GM21526 (cell line): ENCODE data around the gene FAM117A.
A peak's percentile ranks its signal among the peaks of the same experiment; 100 is the strongest.

ENCODE experiments used
- ATAC-seq: cut with Tn5 transposase; IDR thresholded peaks from one replicate; pipeline ENCODE4 v1.9.1; 2021; ENCODE audit warnings: moderate library complexity; ENCODE audit not compliant: unreplicated experiment, low FRiP score

FAM117A gene, protein sequence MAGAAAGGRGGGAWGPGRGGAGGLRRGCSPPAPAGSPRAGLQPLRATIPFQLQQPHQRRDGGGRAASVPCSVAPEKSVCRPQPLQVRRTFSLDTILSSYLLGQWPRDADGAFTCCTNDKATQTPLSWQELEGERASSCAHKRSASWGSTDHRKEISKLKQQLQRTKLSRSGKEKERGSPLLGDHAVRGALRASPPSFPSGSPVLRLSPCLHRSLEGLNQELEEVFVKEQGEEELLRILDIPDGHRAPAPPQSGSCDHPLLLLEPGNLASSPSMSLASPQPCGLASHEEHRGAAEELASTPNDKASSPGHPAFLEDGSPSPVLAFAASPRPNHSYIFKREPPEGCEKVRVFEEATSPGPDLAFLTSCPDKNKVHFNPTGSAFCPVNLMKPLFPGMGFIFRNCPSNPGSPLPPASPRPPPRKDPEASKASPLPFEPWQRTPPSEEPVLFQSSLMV

DNA sequence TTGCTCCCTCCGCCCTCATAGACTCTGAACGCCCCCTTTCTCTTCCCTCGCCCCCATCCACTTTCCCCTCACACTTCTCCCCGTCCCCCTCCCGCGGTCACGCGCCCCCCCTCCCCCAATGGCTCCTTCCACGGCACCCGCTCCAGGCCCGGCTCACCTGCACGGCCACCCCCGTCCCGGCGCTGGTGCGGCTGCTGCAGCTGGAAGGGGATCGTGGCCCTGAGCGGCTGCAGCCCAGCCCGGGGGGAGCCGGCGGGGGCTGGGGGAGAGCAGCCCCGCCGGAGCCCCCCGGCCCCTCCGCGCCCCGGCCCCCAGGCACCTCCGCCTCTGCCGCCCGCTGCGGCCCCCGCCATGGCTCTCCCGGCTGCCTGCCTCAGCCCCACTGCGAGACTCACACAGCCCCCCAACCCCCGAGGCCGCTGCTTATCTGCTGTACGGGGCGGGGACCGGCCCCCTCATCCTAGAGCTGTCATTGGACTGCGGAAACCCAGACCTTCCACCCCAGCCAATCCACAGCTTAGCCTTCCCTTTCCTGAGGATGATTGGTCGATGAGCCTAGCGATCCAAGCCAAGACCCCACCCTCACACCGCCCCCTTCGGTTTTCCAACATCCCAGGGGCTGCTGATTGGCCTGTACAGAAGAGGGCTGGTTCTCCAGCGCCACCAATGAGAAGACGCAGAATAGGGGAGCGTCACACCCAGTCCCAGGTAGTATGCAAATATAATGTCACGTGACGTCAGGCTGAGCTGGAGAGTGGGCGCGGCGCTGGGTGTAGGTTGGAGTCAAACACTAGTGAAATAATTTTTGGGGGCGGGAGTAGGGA is at the start of gene FAM117A:
FAM117A (minus strand) TSS at position 397 of the 824 bp plus-strand sequence; CDS start at position 353, 44 bp downstream.
- peak; percentile 86 for ATAC-seq

DNA sequence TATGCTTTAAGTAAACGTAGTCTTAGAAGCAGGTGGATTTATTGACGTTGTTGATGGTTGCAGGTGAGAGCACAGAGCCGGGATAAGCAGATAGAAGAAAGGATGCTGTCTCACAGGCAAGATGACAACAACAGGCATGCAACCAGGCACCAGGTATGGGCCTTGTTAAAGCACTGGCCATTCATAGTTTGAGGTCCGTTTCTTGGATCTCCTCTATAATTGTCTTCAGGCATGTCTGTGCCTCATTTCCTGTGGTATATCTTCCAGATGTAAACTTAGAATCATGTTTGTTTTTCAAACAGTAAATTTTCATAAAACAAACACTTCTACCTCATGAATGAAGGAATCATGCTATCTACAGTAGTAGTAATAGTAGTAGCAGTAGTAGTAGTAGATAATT is 45.1 kb upstream of the FAM117A start:
- ATAC-seq, result no peak

DNA sequence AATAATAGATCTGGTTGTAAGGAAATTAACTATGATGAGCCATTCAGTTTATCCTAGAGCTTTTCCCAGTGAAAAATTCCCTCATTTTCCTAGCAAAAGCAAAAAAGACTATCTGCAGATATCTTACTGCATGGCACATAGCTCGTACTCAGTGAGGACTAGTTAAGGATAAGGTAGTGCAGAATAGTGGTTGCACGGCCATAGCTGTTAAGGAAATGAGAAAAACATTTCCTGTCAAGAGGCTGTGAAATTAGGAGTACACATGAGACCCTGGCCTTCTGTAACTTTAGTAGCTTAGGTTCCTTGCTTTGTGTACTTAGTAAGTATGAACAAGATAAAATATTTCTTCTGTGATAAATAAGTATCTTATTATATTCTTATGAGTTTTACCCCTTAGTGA is 34.8 kb upstream of the FAM117A start:
- ATAC-seq, result no peak

DNA sequence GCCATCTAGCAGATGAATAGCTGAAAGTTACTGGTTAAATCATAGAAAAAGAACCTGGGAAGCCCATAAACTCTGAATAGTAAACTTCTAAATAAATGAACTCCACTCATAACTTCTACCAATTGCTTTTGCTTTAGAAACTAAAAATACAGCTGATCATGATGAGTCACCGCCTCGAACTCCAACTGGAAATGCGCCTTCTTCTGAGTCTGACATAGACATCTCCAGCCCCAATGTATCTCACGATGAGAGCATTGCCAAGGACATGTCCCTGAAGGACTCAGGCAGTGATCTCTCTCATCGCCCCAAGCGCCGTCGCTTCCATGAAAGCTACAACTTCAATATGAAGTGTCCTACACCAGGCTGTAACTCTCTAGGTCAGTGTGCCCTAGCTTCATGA is 34.3 kb upstream of the FAM117A start:
- no peak for ATAC-seq

DNA sequence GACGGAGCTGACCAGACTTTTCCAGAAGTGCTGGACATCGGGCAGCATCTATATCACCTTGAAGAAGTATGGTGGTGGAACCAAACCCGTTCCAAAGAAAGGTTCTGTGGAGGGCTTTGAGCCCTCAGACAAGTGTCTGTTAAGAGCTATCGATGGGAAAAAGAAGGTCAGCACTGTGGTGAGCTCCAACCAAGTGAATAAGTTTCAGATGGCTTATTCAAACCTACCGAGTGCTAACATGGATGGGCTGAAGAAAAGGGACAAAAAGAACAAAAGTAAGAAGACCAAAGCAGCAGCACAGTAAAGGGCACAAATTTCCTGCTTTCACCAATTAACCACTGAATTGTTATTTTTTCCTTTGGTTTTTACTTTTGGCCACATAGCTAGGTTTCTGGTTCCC is 31.4 kb upstream of the FAM117A start:
- ATAC-seq, result no peak

DNA sequence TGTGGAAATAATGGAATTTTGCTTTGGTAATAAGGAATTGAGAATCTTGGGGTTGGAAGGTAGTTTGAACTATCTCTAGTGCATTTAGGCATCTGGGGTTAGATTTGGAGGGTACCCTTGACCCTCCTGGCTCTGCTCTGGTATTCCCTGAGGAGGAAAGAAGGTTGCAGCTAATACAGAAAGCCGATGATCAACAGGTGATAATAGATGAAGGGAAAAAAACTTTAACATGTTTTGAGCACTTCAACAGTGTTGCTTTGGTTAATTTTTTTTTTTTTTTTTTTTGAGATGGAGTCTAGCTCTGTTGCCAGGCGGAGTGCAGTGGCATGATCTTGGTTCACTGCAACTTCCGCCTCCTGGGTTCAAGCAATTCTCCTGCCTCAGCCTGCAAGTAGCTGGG is 29.4 kb upstream of the FAM117A start:
- ATAC-seq, result no peak

DNA sequence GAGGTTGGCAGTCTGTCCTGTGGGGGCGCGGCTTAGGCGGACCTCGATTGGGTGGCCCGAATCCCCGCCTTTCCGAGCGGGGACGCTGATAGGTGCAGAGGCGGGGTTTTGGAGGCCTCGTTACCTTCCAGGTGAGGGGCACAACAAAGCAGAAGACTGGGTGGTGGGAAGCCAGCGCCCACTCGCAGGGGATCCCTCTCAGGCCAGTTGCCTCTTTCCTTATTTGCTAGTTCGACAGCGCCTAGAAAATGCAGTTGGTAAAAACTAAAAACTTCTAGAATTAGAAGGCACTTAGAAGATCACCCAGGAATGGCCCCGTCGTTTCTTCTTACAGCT is 25.3 kb upstream of the FAM117A start:
- ATAC-seq, result no peak

DNA sequence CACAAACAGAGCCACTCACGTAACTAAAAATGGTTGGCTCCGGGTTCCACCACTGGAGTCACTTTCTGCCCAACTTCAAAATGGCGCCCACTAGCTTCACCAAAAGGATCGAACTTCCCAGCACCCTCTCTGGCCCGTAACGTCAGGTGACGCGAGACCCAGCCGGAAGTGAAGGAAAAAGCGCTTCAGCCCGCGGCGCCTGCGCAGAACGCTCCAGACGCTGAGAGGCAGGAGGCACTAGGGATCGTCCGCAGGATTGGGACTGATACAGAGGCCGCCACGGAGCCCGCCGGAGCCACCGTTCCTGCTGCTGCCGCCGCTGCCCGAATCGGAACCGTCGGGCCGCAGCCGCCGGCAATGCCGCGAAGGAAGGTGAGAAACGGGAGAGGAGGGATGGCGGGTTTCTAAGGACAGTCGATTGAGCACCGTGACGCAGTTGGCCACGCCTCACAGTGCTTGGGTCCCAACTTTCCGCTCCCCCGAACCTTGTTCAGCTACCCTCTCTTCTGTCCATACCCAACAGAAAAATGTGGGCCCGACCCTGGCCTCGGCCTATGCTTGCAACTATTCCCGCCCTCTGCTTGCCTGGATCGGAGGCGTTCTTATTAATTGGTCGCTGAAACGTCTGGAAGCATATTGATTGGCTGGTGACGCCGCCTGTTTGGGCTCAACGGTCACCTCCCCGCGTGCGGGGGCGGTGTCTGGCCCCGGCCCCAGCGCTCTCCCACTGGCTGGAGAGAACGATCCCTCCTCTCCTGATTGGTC is 24.7 kb upstream of the FAM117A start, which contains the start of gene KAT7:
KAT7 (plus strand) TSS at position 204 of the 765 bp plus-strand sequence; CDS start at position 358, 154 bp downstream.
- ATAC-seq, result peak; percentile 85

DNA sequence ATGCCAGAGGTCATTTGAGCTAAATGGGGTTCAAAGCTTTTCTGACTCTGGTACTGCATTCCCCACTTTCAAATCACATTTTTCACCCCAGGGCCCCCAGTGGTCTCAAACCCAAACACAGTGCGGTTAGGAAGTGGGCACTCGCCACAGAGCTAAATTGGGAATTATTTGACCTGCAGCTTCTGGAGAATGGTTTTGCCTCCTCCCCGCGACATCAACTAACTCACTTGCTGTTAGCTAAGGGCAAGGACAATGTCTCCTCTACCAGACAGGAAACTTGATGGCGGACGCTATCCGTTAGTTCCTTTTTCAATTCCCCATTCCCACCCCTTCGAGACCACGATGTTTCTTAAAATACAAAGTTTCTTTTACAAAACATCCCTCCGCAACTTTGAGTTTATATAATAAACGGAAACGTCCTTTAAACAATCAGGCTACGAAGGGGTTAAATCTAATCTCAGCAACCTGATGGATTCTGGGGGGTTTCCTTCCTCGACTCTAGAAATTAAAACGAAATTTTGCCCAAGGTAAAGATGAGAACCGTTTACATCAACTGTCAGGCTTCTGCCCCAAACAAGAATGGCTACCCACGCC is 24.1 kb upstream of the FAM117A start:
- ATAC-seq, result no peak

DNA sequence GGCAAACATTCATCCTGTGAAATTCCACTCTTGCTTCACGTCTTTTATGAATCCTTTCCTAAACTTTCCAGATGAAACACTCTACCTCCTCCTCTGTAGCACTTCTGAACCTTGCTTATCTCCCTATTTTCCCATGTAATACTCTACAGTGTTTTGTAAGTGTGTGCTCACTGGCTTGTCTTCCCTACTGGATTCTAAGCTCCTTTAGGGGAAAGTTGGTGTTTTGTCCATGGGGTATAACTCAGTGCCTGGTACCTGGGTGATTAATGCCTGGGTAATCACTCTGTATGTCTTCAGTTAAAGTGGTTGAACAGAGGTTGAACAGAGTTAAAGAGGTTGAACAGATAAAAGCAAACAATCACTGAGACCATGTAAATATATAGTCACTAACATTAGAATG is 20.7 kb upstream of the FAM117A start:
- ATAC-seq, result no peak

DNA sequence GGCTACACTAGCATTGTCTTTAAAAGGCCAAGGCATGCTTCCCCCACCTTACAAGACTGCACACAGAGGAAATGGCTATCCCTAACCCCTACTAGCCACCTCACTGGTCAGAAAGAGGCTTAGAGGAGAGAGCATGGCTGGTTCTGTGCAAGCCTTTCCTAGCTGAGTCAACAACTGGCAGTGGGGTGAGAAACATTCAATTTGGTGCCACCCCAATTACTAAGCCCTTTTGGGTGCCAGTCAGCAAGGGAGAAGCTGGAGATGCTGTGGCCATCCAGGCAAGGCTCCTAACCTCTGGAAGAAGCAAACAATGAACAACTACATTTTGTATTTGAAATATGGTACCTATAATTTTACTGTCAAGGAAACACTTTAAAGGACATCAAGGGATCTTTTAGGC is 19.9 kb upstream of the FAM117A start:
- no peak for ATAC-seq

DNA sequence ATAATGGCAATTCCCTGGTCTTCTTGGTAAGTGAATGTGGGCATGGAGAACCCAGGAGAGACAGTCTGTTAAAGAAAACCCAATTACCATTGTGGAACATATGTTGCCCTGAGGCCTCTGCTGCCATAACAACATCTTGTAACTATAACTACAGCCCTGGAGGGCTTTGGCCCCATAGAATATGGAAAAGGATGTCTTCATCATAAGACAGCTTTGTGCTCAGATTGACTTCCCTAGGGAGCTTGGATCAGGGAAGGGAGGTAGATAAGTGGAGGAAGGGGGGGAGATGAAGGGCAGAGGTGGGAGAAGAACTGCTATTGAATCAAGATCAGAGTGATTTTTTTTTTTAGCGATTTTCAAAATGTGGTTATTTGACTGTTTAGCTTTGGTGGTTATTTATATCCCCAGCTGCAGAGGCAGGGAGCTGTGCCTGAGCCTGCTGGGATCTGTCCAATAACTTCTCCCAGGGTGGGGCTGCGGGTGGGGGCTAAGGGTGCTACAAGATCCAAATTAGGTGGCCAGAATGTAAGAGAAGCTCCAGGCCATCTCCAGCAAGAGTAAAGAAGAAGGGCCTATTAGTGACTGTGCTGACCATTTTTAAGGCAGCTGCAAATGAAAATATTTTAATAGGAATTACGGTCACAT is 19.3 kb upstream of the FAM117A start:
- no peak for ATAC-seq

DNA sequence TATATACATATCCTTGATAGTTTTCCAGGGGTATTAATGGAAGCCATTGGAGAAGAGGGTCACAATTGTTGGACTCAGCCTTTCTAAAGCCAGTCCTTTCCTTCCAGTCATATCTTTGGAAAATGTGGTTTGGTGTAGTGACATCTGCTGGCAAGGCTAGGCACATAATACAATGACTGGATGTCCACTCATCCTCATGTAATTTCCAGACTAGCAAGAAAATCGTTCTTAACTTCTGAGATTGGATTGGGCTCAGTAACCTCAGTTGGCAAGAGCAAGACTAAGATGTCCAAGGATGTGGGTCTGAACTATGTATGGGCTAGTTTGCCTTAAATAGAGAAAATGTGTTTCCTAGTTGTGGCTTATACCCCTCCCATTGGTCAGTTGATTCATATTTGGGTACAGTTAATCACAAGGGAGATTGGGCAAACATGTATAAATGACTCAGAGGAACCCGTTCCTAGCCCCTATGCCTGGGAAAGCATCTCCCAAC is 15.9 kb upstream of the FAM117A start:
- no peak for ATAC-seq

DNA sequence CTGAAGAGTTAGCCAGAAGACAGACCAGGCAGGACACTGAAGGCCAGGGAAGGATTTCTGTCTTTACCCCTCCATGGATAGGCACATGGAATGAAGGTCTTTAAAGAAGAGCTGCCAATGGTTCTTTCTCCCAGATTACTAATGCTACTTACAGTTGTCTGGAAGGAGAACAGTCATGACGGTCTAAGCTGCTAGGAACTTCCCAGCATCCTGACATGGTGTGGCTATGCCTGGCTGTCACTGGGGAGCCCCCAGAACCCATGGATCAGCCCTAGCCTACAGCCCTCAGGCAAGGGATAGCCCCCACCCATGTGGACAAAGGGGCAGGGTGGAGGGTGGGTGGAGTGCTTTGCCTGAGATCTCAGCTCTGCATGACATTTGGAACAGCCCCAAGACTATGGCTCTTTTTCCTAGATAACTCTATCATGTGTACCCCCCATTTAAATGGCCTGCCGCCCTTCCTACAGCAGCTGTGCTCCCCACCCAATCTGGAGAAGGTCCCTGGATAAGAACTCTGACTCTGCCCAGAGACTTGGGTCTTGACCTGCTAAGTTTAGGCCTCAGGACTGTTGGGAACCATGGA is 15.3 kb upstream of the FAM117A start:
- ATAC-seq, result no peak

DNA sequence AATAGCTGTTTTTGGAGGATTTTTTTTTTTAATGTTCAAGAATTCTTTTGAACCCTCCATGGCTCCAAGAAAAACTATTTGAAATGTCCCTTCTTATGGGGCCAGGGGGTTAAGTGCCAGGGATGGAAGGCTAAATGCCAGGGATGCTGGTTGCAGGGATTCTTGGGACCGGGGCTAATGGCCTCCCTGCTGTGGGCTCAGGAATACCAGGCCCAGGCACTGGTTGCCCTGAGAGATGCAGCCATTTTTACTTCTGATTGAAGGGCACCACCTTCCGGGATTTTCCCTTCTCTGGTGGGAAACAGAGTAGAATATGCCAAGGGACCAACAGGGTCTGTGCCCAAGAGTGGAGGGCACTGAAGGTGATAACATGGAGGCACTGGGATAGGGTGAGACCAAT is 13.6 kb upstream of the FAM117A start:
- no peak for ATAC-seq

DNA sequence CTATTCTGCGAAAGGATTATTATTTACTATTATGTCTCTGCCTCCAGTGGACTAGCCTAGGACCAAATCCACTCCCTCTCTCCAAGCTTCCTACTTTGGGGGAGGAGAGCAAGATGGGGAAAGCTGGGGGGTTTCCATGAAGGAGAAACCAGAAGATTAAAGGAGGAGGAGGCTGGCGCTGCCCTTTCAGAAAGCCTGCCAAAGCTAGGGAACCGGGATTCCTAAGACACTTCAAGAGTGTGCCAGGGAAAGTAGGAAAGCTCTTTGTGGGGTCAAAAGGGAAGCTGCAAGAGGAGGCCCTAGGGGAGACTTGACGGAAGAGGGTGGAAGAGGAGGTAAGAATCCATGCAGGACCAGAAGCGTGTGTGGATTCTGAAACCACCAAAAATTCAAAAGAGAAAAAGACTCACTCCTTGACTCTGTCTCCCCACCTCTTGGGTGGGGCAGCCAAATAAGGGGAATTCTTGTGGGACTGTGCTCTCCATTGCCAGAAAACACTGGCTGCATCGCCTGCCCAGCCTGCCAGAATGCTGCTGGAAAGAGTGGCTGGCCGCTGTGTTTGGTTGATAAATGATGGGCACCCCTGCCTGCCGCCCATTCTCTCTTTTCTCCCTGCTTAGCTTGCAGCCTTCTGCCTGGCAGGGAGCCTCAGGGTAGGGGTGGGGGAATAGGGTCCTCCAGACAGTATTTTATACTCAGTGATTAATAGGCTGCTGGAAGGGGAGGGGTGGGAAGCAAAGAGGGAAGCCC is 12.8 kb upstream of the FAM117A start:
- no peak for ATAC-seq

DNA sequence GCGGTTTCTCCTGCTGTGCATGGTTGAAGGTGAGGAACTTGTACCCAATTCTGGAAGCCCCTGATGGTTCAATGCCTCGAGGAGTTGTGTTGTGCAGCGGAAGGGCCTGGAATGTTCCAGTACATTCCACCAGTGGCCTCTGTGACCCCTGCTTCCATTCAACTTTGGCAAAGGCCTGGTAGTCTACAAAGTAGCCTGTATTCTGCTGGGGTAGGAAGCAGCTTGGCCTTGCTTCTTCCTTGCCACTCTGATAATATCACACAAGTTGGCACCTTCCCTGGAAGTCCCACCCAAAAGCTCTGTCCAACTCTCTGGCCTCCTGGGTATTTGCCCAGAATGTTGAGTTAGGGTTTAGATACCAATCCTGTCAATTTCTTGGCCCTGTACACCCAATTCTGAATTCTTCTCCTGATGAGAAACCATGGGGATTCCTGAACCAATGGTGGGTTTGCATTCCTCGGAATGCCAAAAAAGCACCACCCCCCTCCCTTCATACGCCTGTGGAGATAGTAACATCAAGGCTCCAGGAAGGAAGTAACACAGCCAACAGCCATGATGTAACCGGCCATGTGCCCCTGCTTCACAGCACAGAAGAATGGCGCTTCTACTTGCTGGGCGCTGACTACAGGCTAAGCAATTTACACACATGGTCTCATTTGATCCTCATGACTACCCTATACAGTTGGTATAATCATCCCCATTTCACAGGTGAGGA is 11.8 kb upstream of the FAM117A start:
- ATAC-seq, result no peak

DNA sequence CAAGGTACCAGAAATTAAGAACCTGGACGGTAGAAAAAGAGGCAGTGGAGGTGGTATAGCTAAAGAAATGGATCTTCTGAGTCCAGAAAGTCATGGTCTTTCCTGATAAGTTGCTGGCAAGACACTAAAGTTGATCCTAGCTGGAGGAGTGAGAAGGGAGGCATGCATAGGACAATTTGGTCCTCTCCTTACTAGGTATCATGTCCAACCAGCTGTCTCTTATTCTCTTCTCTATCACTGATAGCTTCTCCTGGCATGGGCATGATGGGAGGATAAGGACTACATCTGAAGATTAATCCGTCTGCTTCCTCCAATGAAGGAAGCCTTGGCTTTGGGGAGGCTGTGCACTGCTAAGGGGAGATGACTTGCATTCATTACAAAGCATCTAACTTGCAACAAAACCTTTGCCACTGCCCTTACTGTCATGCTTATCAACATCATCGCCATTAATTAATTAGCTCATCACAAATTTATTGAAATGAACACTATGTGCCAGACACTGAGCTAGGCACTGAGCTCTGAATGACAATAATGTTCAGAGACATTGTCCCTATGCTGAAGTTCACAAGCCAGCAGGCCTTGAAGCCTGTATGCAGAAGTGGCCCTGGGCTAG is 3.1 kb upstream of the FAM117A start:
- ATAC-seq, result no peak
